Dermis lymphatic vessel endothelial cell (primary cell): ENCODE data around the gene SMDT1. TPM values are rescaled to one million over a fixed set of nuclear protein-coding genes. Genes with fewer than 3 reads are reported as not detected.

ENCODE experiments used
- total RNA-seq: library from RNA; depleted of rRNA; stranded (reverse); fragments of >200 nt; gene quantifications from 2 replicates; pipeline ENCODE4 v1.2.1, GENCODE V29; 2014

SMDT1 gene
- total RNA-seq, result 8.5 and 14.0 TPM in 2 replicates

GRCh38 chr22:42079319-42080251 lies at the start of gene SMDT1:
TSS of gene SMDT1 (plus strand) at chr22:42079700. CDS start at chr22:42079769, 69 bp downstream.

GRCh38 chr22:42070517-42071422 lies 8.7 kb upstream of the SMDT1 start, which contains the start of gene NAGA:
TSS of gene NAGA (minus strand) at chr22:42070812. CDS start at chr22:42070297, 515 bp downstream.

GRCh38 chr22:42074132-42074811 lies 5.2 kb upstream of the SMDT1 start, which contains the start of gene PHETA2:
TSS of gene PHETA2 (plus strand) at chr22:42074248. CDS start at chr22:42077294, 3,046 bp downstream.

GRCh38 chr22:42090596-42091454 lies 11.3 kb downstream of the SMDT1 start, which contains the start of gene NDUFA6:
TSS of gene NDUFA6 (minus strand) at chr22:42090772. CDS start at chr22:42090744, 28 bp downstream.

GRCh38 chr22:42130639-42131431 lies 51.3 kb downstream of the SMDT1 start, which contains the start of gene CYP2D6:
TSS of gene CYP2D6 (minus strand) at chr22:42130810. CDS start at chr22:42130791, 19 bp downstream.

Other genes starting within 250 kb of the SMDT1 start
- gene SREBF2, start 246.6 kb upstream of the SMDT1 start, total RNA-seq, result 31.3 and 42.9 TPM in 2 replicates
- not detected in 2 replicates for gene SHISA8, start 164.6 kb upstream of the SMDT1 start, total RNA-seq
- under 0.01 and 0.09 TPM in 2 replicates for gene TNFRSF13C, start 152.9 kb upstream of the SMDT1 start, total RNA-seq
- 5.3 and 5.6 TPM in 2 replicates for gene CENPM, start 132.5 kb upstream of the SMDT1 start, total RNA-seq
- 0.09 and 0.11 TPM in 2 replicates for gene SEPTIN3, start 110.3 kb upstream of the SMDT1 start, total RNA-seq
- gene WBP2NL, start 80.9 kb upstream of the SMDT1 start, total RNA-seq, result 0.11 TPM in 1 of 2 replicates, not detected in the other
- gene NAGA, start 8.9 kb upstream of the SMDT1 start, total RNA-seq, result 12.7 and 16.5 TPM in 2 replicates
- 23.1 and 26.2 TPM in 2 replicates for gene PHETA2, start 5.5 kb upstream of the SMDT1 start, total RNA-seq
- 57.3 and 59.2 TPM in 2 replicates for gene NDUFA6, start 11.1 kb downstream of the SMDT1 start, total RNA-seq
- 0.11 and 0.17 TPM in 2 replicates for gene CYP2D6, start 51.1 kb downstream of the SMDT1 start, total RNA-seq
- gene TCF20, start 191.0 kb downstream of the SMDT1 start, total RNA-seq, result 18.5 and 19.3 TPM in 2 replicates